Colon (tissue), 2 donors: ENCODE measurements around the gene MRPL50.

Experiments used
- FAIRE-seq: peaks from 2 replicates; lab custom pipeline; 2012; peaks lifted over from hg19 to GRCh38; lab: Jason Lieb, UNC
- donor health status: control.
- donor health status: control.

MRPL50 gene

DNA sequence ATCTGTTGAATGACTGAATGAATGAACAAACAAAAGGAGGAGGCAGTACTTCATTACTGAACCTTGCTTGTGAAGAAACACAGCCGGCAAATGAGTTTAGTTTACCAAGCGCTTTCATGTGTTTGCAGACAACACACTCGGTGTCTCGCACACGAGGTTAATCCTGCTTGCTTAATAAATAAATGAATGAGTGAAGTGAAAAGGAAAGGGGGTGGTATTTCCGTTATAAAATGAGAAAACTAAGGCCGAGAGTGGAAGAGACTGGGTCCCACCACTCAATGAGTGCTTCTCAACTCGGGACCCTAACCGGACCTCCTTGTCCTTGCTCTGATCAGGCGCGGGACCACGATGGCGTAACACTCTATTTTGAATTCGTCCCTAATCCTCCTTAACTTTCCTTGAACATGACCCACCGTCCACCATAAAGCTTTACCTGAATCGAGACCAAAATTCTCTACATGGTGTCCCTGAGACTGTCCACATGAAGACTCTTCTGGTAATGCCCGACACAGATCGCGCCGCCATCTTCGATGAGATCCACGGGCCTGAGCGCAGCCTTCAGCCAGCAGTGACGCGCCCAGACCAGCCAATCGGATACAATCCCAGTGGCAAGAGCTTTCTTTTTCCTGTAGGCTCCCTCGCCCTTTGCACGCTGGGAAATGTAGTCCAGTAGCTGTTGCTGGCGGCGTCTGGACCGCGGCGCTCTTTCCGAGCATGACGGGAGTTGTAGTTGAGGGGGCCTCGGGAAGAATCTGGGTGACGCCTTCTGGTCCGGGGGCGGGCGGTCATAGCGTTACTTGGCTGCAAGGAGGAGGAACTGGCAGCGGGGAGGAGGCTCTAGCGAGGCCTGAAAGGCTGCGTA is at the start of gene MRPL50, which contains the start of gene ZNF189:
Gene MRPL50, minus strand, starts transcription at position 551 of the 862 bp plus-strand sequence. Its CDS starts 26 bp downstream, at position 525.
Gene ZNF189, plus strand, starts transcription at position 784 of the 862 bp plus-strand sequence. CDS start 306 bp downstream, outside the sequence.
- peak; percentile 84 for FAIRE-seq

DNA sequence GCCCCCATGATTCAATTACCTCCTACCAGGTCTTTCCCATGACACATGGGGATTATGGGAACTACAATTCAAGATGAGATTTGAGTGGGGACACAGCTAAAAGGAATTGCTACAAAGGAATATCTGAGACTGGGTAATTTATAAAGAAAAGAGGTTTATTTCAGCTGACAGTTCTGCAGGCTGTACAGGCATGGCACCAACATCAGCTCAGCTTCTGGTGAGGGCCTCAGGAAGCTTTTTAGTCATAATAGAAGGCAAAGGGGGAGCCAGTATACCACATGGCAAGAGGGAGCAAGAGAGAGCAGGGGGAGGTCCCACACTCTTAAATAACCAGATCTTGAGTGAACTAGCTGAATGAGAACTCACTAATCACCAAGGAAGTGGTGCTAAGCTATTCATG is 48.3 kb upstream of the MRPL50 start:
- no peak for FAIRE-seq

GRCh38 chr9:101445353-101446029 is 47.1 kb upstream of the MRPL50 start:
- FAIRE-seq = no peak

DNA sequence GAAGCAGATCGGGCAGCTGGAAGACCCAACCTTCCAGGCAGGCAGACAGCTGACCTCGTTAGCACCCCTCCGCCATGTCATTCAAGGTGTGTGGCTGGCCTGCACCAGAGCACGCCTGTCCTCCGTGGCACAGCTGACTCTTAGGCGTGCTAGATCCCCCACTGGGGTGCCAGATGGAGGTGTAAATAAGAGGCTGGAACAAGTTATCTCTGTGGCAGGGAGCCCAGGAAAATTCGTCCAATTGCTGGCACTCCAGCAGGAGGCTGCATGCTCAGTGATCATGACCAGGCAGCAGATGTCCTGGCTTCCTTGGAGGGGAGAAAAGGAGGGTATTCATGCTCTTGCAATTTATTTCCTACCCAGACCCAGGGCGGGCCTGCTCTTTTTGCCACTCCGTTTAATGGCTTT is 45.0 kb upstream of the MRPL50 start:
- FAIRE-seq = no peak

GRCh38 chr9:101442736-101443135 is 44.3 kb upstream of the MRPL50 start:
- no peak for FAIRE-seq

GRCh38 chr9:101442318-101442717 is 43.9 kb upstream of the MRPL50 start:
- no peak for FAIRE-seq

GRCh38 chr9:101440714-101441230 is 42.4 kb upstream of the MRPL50 start:
- no peak for FAIRE-seq

DNA sequence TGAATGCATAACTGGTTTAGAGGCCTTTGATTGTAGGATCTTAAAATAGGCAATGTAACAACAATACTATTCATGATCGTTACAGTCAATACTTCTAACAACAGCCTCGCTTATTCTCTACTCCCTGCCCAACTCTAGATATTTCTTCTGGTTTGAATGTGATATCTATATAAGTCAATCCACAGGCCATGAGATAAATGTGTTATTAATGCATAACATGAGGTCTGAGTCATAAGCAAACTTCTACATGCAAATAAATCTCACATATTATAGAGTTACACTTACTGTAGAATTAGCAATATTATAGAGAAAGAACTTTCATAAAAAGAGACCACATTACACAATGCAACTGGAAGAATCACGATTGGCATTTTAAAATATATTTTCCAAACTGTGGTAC is 40.1 kb upstream of the MRPL50 start:
- no peak for FAIRE-seq

DNA sequence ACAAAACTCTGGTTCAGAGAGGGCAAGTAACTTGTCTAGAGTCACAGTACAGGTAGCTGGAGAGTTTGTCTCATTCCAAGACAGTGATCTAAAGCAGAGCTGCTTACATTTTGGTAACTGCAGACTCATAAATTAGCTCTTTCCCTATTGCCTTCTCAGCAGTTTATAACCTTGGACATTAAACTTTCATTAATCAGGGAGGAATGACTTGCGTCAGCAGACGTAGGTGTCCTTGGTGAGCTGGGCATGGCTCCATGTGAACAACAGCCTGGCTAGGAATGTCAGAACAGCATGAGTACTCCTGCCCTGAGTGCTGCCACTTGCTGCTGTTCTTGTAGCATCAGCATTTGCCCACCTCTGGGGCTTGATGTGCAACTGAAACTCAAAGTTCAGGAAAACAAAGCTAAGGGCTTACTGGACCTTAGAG is 39.4 kb upstream of the MRPL50 start:
- no peak for FAIRE-seq

DNA sequence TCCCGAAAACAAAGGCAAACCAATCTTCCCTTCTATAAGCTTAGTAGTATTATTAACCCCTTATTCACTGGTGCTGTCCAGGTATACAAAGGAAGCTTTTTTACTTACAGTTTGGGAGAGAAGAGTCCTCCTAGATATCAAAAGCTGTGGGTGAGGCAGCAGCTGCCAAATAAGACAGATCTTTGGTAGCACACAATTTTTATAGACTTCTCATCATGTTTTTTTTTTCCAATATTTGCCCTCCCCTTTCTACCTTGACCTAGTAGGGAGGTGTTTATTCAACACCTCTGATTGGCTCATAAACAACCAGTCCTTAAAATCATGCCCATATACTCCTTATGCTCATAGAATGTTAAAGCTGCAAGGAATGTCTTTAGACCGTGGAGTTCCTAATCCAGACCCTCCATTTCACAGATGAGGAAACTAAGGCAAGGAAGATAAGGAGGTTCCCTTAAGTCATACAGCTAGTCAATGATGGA is 37.2 kb upstream of the MRPL50 start, which contains the start of gene ALDOB:
Gene ALDOB, minus strand, starts transcription at position 174 of the 479 bp plus-strand sequence. CDS start 4,887 bp downstream, outside the sequence.
- no peak for FAIRE-seq

DNA sequence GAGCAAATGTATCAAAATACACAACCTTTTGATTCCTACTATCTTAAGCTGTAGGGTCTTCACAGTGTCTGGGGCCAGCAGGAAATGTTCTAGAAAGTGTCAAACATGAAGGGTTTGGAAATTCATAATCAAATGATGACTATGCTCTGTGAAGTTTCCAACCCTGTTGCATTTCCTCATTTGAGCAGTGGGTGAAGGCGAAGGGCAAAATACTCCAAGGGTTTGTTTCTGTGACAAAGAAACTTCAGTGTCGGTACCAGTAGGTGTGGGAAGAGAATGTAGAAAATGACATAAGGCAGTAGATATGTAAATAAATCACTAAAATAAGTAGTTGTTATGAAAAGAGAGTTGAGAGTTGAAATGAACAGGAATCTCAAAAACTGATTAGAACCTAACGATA is 36.6 kb upstream of the MRPL50 start:
- FAIRE-seq = no peak

DNA sequence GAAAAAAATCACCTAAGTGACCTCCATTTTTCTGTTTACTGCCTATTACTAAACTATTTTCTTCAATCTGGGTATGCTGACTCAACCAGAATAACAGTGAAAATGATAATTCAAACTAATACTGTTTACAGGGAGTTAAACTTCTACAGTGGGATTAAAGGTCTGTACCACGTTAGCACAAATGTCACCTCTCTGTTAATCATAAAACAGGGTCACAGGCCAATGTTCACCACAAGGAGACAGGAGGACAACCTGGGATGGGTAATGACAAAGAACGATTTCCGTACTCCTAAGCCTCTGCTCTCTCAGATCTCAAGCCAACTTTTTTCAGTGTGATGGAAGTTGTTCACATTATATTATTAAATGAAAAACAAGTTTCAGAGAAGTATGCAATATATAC is 34.8 kb upstream of the MRPL50 start:
- no peak for FAIRE-seq

DNA sequence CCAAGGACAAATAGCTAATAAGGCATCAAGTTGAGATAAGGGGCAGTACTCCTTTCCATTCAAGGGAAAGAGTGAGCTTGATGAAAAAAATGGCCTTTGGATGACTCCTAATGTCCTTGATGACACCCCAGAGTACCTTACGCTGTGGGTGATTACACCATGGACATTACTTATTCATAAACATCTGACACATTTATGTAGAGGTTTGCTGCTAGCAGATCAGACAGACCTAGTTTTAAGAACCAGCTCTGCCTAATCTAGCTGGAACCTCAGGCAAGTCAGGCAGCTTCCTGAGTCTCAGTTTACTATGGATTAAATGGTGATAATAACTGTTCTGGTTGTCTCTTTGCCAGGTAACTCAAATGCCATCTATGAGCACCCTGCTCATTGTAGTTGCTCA is 34.3 kb upstream of the MRPL50 start:
- FAIRE-seq = no peak

- no peak for FAIRE-seq
Measured at GRCh38 chr9:101432171-101432570, 33.8 kb upstream of the MRPL50 start.

DNA sequence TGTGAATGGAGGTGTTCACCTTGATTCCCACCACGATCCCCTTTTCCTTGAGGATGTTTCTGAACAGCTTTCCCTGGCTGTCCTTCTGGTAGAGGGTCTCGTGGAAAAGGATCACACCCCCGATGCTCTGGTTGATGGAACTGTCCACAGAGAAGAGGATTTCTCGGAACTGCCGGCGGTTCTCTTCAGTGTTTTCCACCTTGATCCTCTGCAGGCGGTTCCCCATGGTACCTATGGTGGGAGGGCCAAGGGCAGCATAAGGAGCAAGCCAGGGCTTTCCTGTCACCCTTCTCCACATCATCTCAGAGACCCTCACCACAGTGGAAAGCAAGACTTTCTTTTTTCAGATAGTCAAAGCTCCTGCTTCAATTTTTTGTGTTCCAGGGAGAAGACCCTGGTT is 31.3 kb upstream of the MRPL50 start:
- no peak for FAIRE-seq

DNA sequence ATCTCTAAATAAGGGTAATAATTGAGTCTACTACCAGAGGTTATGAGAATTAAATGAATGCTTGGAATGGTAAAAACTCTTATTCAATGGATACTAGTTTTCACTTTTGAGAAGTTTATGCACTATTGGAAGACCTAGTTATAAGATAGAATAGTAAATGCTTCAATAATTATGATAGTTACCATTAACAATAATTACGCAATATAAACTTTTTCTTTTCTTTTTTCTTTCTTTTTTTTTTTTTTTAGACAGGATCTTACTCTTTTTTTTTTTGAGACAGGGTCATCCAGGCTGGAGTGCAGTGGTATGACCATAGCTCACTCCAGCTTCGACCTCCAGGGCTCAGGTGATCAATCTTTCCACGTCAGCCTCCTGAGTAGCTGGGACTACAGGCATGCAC is 30.5 kb upstream of the MRPL50 start:
- no peak for FAIRE-seq

- no peak for FAIRE-seq
Measured at GRCh38 chr9:101427957-101428655, 29.7 kb upstream of the MRPL50 start.

DNA sequence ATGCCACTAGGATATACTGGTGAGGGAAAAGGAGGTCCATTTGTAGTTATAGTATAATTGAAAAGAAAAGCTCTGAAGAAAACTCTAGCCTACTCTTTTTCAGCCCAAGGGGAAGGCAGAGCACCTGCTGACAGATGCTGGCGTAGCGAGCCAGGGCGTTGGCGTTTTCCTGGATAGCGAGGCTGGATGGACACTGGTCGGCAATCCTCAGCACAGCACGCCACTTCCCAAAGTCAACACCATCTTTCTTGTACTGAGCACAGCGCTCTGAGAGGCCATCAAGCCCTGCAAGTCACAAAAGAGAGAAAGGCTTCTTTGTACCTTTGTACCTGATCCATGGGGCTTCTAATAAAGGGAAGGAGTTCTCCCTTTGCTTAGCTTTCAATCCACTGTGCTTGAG is 28.9 kb upstream of the MRPL50 start:
- FAIRE-seq = no peak

- FAIRE-seq = no peak
Measured at GRCh38 chr9:101421653-101422065, 23.2 kb upstream of the MRPL50 start.

DNA sequence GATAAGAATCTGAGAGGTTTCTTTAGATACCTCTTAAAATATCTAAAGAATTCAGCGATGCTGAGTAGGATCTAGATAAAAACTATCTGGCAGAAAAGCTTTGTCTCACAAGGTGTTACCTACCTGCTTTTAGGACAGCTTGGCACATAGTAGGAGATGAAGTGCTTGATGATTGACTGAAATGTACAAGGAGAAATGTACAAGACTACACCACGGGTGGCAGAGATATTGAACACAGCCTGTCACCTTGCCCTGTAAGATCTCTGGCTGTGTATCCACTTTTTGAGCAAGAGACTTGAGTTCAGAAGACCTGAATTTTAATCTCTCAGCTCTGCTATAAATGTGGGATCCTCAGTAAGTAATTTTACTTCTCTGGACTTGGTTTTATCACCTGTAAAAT is 21.4 kb upstream of the MRPL50 start:
- FAIRE-seq = no peak

GRCh38 chr9:101418518-101419430 is 20.4 kb upstream of the MRPL50 start:
- no peak for FAIRE-seq
